ENCODE measurements around the gene RPH3AL.
"Not testable (repeated sequence)": the region's sequence is repeated elsewhere in the genome, so short reads cannot be mapped to it uniquely, and the experiment has no call there.

RPH3AL gene

GRCh38 chr17:180381-181244 lies 172.0 kb downstream of the RPH3AL start:
- no peak for DNase-seq (ENCODE audit: low spot score)

- no peak for DNase-seq (ENCODE audit: low spot score)
These were observed 172.7 kb downstream of the RPH3AL start for GRCh38 chr17:179781-180380.

GRCh38 chr17:179066-179432 lies 173.6 kb downstream of the RPH3AL start:
- DNase-seq (ENCODE audit: low spot score): no peak

GRCh38 chr17:178292-179065 lies 174.1 kb downstream of the RPH3AL start:
- no peak for DNase-seq (ENCODE audit: low spot score)

- no peak for DNase-seq (ENCODE audit: low spot score)
These were observed 174.8 kb downstream of the RPH3AL start for GRCh38 chr17:177762-178161.

GRCh38 chr17:177155-177554 lies 175.5 kb downstream of the RPH3AL start:
- DNase-seq (ENCODE audit: low spot score): no peak

GRCh38 chr17:173166-173911 lies 179.3 kb downstream of the RPH3AL start:
- no peak for DNase-seq (ENCODE audit: low spot score)

GRCh38 chr17:172401-172800 lies 180.2 kb downstream of the RPH3AL start:
- no peak for DNase-seq (ENCODE audit: low spot score)

GRCh38 chr17:171871-172270 lies 180.7 kb downstream of the RPH3AL start:
- DNase-seq (ENCODE audit: low spot score): no peak

GRCh38 chr17:170130-170670 lies 182.4 kb downstream of the RPH3AL start:
- DNase-seq (ENCODE audit: low spot score): no peak

GRCh38 chr17:168614-169013 lies 184.0 kb downstream of the RPH3AL start:
- not testable (repeated sequence) for DNase-seq (ENCODE audit: low spot score)

GRCh38 chr17:165939-166338 lies 186.7 kb downstream of the RPH3AL start:
- no peak for DNase-seq (ENCODE audit: low spot score)

- DNase-seq (ENCODE audit: low spot score): peak; percentile 34
These were observed 188.0 kb downstream of the RPH3AL start for GRCh38 chr17:164303-165235.

- no peak for DNase-seq (ENCODE audit: low spot score)
These were observed 189.0 kb downstream of the RPH3AL start for GRCh38 chr17:163514-164098.

- DNase-seq (ENCODE audit: low spot score): no peak
These were observed 189.9 kb downstream of the RPH3AL start for GRCh38 chr17:162689-163088.

Measured in NAMALWA (cell line).